IMR-90 (cell line): ENCODE results near the gene PCCA. TPM values are rescaled to one million over a fixed set of nuclear protein-coding genes. Genes with fewer than 3 reads are reported as not detected.

ENCODE experiments used
- ATAC-seq: fragments of 200-7000 bp; cut with Tn5 transposase; 2 replicates; pipeline ENCODE4 v1.9.1; 2020; ENCODE audit warnings: low read depth, mild to moderate bottlenecking, moderate library complexity
- BruUV-seq: library from RNA; stranded (reverse); fragments of 400-500 nt; replicated peaks from 2 replicates; lab custom pipeline; 2021; lab: Mats Ljungman, UMichigan
- CTCF ChIA-PET: fragments of 300-600 bp; formaldehyde crosslinking; extraction: SDS; loops from one replicate; lab custom pipeline; 2021; ENCODE audit warnings: antibody characterized with exemption; lab: Yijun Ruan, JAX
- POLR2A ChIA-PET: fragments of 300-600 bp; sonication (Branson Sonifier 250); formaldehyde crosslinking; loops from one replicate; lab custom pipeline; 2022; ENCODE audit warnings: antibody characterized with exemption; ENCODE audit not compliant: unreplicated experiment; lab: Charles Lee
- DNase-seq: peaks from one replicate; pipeline ENCODE4 v3.0.0; 2013
- H2AFZ ChIP-seq: replicated peaks from 2 replicates; pipeline ENCODE3; 2013; ENCODE audit warnings: low read length, mild to moderate bottlenecking; ENCODE audit not compliant: poor library complexity
- H2AK5ac ChIP-seq: 2 replicates; pipeline ENCODE4 v1.6.1; 2013; ENCODE audit warnings: low read depth, low read length, inconsistent platforms
- H2AK9ac ChIP-seq: replicated peaks from 2 replicates; pipeline ENCODE3; 2013; ENCODE audit warnings: mild to moderate bottlenecking, low read depth, low read length, moderate library complexity; ENCODE audit not compliant: poor library complexity
- H2BK120ac ChIP-seq: 2 replicates; pipeline ENCODE4 v1.6.1; 2013; ENCODE audit warnings: low read depth, low read length, inconsistent platforms
- H2BK15ac ChIP-seq: 3 replicates; pipeline ENCODE4 v1.6.1; 2013; ENCODE audit warnings: low read depth, low read length, inconsistent platforms
- H2BK20ac ChIP-seq: 2 replicates; pipeline ENCODE4 v1.6.1; 2013; ENCODE audit warnings: low read depth, mild to moderate bottlenecking, inconsistent platforms, low read length, moderate library complexity
- H2BK5ac ChIP-seq: 2 replicates; pipeline ENCODE4 v1.6.1; 2013; ENCODE audit warnings: mild to moderate bottlenecking, low read depth, low read length, inconsistent platforms; ENCODE audit not compliant: poor library complexity, severe bottlenecking
- H3K14ac ChIP-seq: replicated peaks from 2 replicates; pipeline ENCODE4 v1.6.1; 2013; ENCODE audit warnings: low read depth, low read length, inconsistent platforms
- H3K18ac ChIP-seq: 2 replicates; pipeline ENCODE4 v1.6.1; 2013; ENCODE audit warnings: low read depth, low read length, control low read depth
- H3K23ac ChIP-seq: 2 replicates; pipeline ENCODE4 v1.6.1; 2013; ENCODE audit warnings: low read depth, low read length, inconsistent platforms
- H3K27ac ChIP-seq: 2 replicates; pipeline ENCODE4 v1.5.1; 2013; ENCODE audit warnings: mild to moderate bottlenecking, control low read depth, low read length; ENCODE audit not compliant: insufficient read depth
- H3K27me3 ChIP-seq: 2 replicates; pipeline ENCODE4 v1.6.1; 2013; ENCODE audit warnings: low read length; ENCODE audit not compliant: control insufficient read depth, insufficient read depth
- H3K36me3 ChIP-seq: 2 replicates; pipeline ENCODE4 v1.6.1; 2013; ENCODE audit warnings: low read length, mixed read lengths; ENCODE audit not compliant: control insufficient read depth, insufficient read depth
- H3K4ac ChIP-seq: 2 replicates; pipeline ENCODE4 v1.6.1; 2013; ENCODE audit warnings: low read depth, low read length, inconsistent platforms
- H3K4me1 ChIP-seq: 2 replicates; pipeline ENCODE4 v1.6.1; 2013; ENCODE audit warnings: low read length, mixed read lengths; ENCODE audit not compliant: control insufficient read depth, insufficient read depth
- H3K4me2 ChIP-seq: 2 replicates; pipeline ENCODE4 v1.6.1; 2013; ENCODE audit warnings: low read depth, mild to moderate bottlenecking, control low read depth, low read length, moderate library complexity
- H3K4me3 ChIP-seq: 2 replicates; pipeline ENCODE4 v1.5.1; 2013; ENCODE audit warnings: low read depth, mild to moderate bottlenecking, control low read depth, low read length, moderate library complexity; ENCODE audit not compliant: insufficient read depth
- H3K56ac ChIP-seq: 2 replicates; pipeline ENCODE4 v1.6.1; 2013; ENCODE audit warnings: low read length, inconsistent platforms; ENCODE audit not compliant: insufficient read depth; ENCODE audit errors: extremely low read depth
- H3K79me1 ChIP-seq, 2 experiments: 2 replicates each; pipeline ENCODE4 v1.6.1; 2013; ENCODE audit warnings: low read length in 2 of 2, inconsistent platforms in 1 of 2, low read depth in 1 of 2
- H3K9ac ChIP-seq: 2 replicates; pipeline ENCODE4 v1.6.1; 2013; ENCODE audit warnings: low read depth, low read length, control low read depth
- H3K9me1 ChIP-seq: 2 replicates; pipeline ENCODE4 v1.6.1; 2013; ENCODE audit warnings: low read length, inconsistent platforms; ENCODE audit not compliant: insufficient read depth
- H3K9me3 ChIP-seq: 2 replicates; pipeline ENCODE4 v1.6.1; 2013; ENCODE audit warnings: low read length; ENCODE audit not compliant: control insufficient read depth, insufficient read depth
- H4K20me1 ChIP-seq: 2 replicates; pipeline ENCODE4 v1.6.1; 2013; ENCODE audit warnings: low read length, inconsistent platforms; ENCODE audit not compliant: insufficient read depth
- H4K5ac ChIP-seq: 2 replicates; pipeline ENCODE4 v1.6.1; 2013; ENCODE audit warnings: mild to moderate bottlenecking, low read depth, low read length, control low read depth
- H4K8ac ChIP-seq, 2 experiments: 2 replicates each; pipeline ENCODE4 v1.6.1; 2013; ENCODE audit warnings: low read depth in 2 of 2, low read length in 2 of 2, control low read depth in 1 of 2, inconsistent platforms in 1 of 2
- H4K91ac ChIP-seq: 2 replicates; pipeline ENCODE4 v1.6.1; 2013; ENCODE audit warnings: low read depth, low read length, inconsistent platforms; ENCODE audit not compliant: insufficient read depth
- BHLHE40 ChIP-seq: fragments of 150-350 bp; IDR thresholded peaks from 2 replicates; pipeline ENCODE4 v1.6.1; 2016; ENCODE audit warnings: mild to moderate bottlenecking, low read depth, low read length
- CEBPB ChIP-seq: IDR thresholded peaks from 2 replicates; pipeline ENCODE4 v1.6.1; 2012; ENCODE audit warnings: low read depth, low read length, improper control_type of control experiment
- CHD1 ChIP-seq: IDR thresholded peaks from 2 replicates; pipeline ENCODE4 v1.6.1; 2012; ENCODE audit warnings: low read depth, low read length, improper control_type of control experiment
- FOS ChIP-seq: fragments of 150-350 bp; IDR thresholded peaks from 2 replicates; pipeline ENCODE4 v1.6.1; 2016; ENCODE audit warnings: low read depth, low read length
- MAZ ChIP-seq: IDR thresholded peaks from 2 replicates; pipeline ENCODE4 v1.6.1; 2012; ENCODE audit warnings: low read depth, mild to moderate bottlenecking, low read length, improper control_type of control experiment, moderate library complexity, borderline replicate concordance
- MXI1 ChIP-seq: IDR thresholded peaks from 2 replicates; pipeline ENCODE4 v1.6.1; 2012; ENCODE audit warnings: low read depth, mild to moderate bottlenecking, low read length, moderate library complexity, borderline replicate concordance
- NFE2L2 ChIP-seq: fragments of 150-350 bp; IDR thresholded peaks from 2 replicates; pipeline ENCODE4 v1.6.1; 2016; ENCODE audit warnings: low read depth, mild to moderate bottlenecking, low read length
- POLR2A ChIP-seq: IDR thresholded peaks from 2 replicates; pipeline ENCODE4 v1.6.1; 2012; ENCODE audit warnings: mild to moderate bottlenecking, low read depth, low read length
- RAD21 ChIP-seq: IDR thresholded peaks from 2 replicates; pipeline ENCODE4 v1.6.1; 2012; ENCODE audit warnings: low read length, improper control_type of control experiment
- RFX5 ChIP-seq: IDR thresholded peaks from 2 replicates; pipeline ENCODE4 v1.8.0; 2012; ENCODE audit warnings: low read depth, mild to moderate bottlenecking, low read length, moderate library complexity
- SMC3 ChIP-seq: fragments of 150-350 bp; IDR thresholded peaks from 2 replicates; pipeline ENCODE4 v1.6.1; 2016; ENCODE audit warnings: low read depth, mild to moderate bottlenecking, antibody characterized with exemption, low read length, moderate library complexity
- WGBS, 2 experiments: methylation state at CpG; one replicate each; pipeline versions ENCODE4 v1.1.5 to v1.1.7; 2013; ENCODE audit warnings: missing lambda C conversion rate in 2 of 2; ENCODE audit not compliant: insufficient read length in 1 of 2; ENCODE audit errors: extremely low coverage in 2 of 2; 5-methylcytosine and 5-hydroxymethylcytosine counted together
- dilution Hi-C: fragments of 300-500 bp; cut with HindIII; formaldehyde crosslinking; loops from one replicate; pipeline ENCODE4 v1.14.3; 2018; ENCODE audit warnings: low sequenced_read_pairs; ENCODE audit not compliant: unreplicated experiment
- in situ Hi-C: fragments of 300-500 bp; cut with MboI; formaldehyde crosslinking; loops from 3 replicates; pipeline ENCODE4 v1.14.3; 2019; ENCODE audit warnings: low sequenced_read_pairs, inconsistent platforms, mixed read lengths
- intact Hi-C: fragments of 100-400 bp; cut with micrococcal nuclease; formaldehyde crosslinking; loops from 2 replicates; pipeline ENCODE4 v1.10.0; 2022
- polyA plus RNA-seq, 3 experiments: library from polyadenylated mRNA; depleted of rRNA; stranded (reverse); fragments of >200 nt; gene quantifications; 2 replicates each; pipeline ENCODE4 v1.2.3, GENCODE V29; 2012; ENCODE audit warnings: low replicate concordance in 1 of 3
- total RNA-seq: library from RNA; depleted of rRNA; stranded (reverse); fragments of >200 nt; gene quantifications from 2 replicates; pipeline ENCODE4 v1.2.3, GENCODE V29; 2012
- TF ChIP-seq, protein P1 (sequence below): conservative IDR thresholded peaks from 2 replicates; pipeline ENCODE4 v1.5.1; 2012; ENCODE audit warnings: mild to moderate bottlenecking, low read depth, low read length, improper control_type of control experiment
- TF ChIP-seq, protein P2 (sequence below): fragments of 150-350 bp; IDR thresholded peaks from 2 replicates; pipeline ENCODE4 v1.6.1; 2016; ENCODE audit warnings: low read depth, mild to moderate bottlenecking, low read length, moderate library complexity, borderline replicate concordance
- TF ChIP-seq, protein P3 (sequence below): fragments of 150-350 bp; IDR thresholded peaks from 2 replicates; pipeline ENCODE4 v1.6.1; 2017; ENCODE audit warnings: mild to moderate bottlenecking, antibody characterized with exemption, low read length, low read depth

The PCCA gene
- total and polyA plus RNA-seq, 2 of the 4 experiments (the other 2 are of a cell fraction) = 7.6 to 24.0 TPM

DNA sequence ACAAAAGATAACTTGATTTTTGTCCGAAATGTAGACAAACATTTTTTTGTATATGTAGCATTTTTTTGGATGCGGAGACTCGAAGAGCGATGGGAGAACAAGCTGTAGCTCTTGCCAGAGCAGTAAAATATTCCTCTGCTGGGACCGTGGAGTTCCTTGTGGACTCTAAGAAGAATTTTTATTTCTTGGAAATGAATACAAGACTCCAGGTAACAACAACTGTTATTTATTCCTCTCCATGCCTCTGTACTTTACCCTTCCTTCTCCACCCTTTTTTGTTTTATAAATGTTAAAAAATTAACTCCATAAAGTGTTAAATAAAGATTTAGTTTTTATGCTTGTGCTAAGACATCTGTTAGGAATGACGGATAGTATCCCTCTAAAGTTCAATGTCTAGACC lies 184.2 kb downstream of the PCCA start:
- Histone ChIP-seq H2AFZ (no peak overlapping the region), H3K27me3 (no peaks in the 10 kb centered on the region), H2BK120ac (no peak overlapping the region), H3K23ac (no peak overlapping the region), H3K79me1 (peaks cover 0 to 10% of the 10 kb centered on the region in 2 experiments; a peak in 2 of 4 replicates), H3K4me1 (peaks cover 1% of the 10 kb centered on the region; the same call in 1 of the 2 replicates), H3K14ac (no peak overlapping the region), H3K4ac (no peak overlapping the region), H3K18ac (no peak overlapping the region), H3K9me1 (peaks cover 8% of the 10 kb centered on the region; the same call in 1 of the 2 replicates), H2AK9ac (no peak overlapping the region), H2BK15ac (no peak overlapping the region), H3K9me3 (no peaks in the 10 kb centered on the region), H3K4me3 (no peak overlapping the region), H3K9ac (no peak overlapping the region), H2BK20ac (no peak overlapping the region), H3K36me3 (peaks cover 11% of the 10 kb centered on the region; the same call in 1 of the 2 replicates), H4K8ac (no peak overlapping the region), H4K5ac (no peak overlapping the region), H3K56ac (no peak overlapping the region), H4K91ac (no peak overlapping the region), H3K27ac (no peak overlapping the region), H2AK5ac (no peak overlapping the region), H4K20me1 (peaks cover 2% of the 10 kb centered on the region; the same call in 1 of the 2 replicates), H3K4me2 (no peak overlapping the region), H2BK5ac (no peak overlapping the region)
- no TSS peak for BruUV-seq
- POLR2A ChIA-PET = no interaction called here
- ATAC-seq (no peak), DNase-seq (no peak)
- WGBS, 2 experiments = 93% methylated on average over 3 of the region's 6 CpGs; no CpG with 5 or more reads in 1 of the 2 experiments
- TF ChIP-seq RFX5 = no peak
- TF ChIP-seq, protein P1, sequence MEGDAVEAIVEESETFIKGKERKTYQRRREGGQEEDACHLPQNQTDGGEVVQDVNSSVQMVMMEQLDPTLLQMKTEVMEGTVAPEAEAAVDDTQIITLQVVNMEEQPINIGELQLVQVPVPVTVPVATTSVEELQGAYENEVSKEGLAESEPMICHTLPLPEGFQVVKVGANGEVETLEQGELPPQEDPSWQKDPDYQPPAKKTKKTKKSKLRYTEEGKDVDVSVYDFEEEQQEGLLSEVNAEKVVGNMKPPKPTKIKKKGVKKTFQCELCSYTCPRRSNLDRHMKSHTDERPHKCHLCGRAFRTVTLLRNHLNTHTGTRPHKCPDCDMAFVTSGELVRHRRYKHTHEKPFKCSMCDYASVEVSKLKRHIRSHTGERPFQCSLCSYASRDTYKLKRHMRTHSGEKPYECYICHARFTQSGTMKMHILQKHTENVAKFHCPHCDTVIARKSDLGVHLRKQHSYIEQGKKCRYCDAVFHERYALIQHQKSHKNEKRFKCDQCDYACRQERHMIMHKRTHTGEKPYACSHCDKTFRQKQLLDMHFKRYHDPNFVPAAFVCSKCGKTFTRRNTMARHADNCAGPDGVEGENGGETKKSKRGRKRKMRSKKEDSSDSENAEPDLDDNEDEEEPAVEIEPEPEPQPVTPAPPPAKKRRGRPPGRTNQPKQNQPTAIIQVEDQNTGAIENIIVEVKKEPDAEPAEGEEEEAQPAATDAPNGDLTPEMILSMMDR = no peak
- TF ChIP-seq FOS = no peak
- TF ChIP-seq, protein P2, sequence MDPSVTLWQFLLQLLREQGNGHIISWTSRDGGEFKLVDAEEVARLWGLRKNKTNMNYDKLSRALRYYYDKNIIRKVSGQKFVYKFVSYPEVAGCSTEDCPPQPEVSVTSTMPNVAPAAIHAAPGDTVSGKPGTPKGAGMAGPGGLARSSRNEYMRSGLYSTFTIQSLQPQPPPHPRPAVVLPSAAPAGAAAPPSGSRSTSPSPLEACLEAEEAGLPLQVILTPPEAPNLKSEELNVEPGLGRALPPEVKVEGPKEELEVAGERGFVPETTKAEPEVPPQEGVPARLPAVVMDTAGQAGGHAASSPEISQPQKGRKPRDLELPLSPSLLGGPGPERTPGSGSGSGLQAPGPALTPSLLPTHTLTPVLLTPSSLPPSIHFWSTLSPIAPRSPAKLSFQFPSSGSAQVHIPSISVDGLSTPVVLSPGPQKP = no peak
- TF ChIP-seq NFE2L2 = no peak
- TF ChIP-seq CEBPB = no peak
- no peak for TF ChIP-seq CHD1
- no peak for TF ChIP-seq POLR2A
- TF ChIP-seq BHLHE40 = no peak
- no peak for TF ChIP-seq RAD21
- TF ChIP-seq, protein P3, sequence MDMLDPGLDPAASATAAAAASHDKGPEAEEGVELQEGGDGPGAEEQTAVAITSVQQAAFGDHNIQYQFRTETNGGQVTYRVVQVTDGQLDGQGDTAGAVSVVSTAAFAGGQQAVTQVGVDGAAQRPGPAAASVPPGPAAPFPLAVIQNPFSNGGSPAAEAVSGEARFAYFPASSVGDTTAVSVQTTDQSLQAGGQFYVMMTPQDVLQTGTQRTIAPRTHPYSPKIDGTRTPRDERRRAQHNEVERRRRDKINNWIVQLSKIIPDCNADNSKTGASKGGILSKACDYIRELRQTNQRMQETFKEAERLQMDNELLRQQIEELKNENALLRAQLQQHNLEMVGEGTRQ = no peak
- TF ChIP-seq MAZ = no peak
- no peak for TF ChIP-seq SMC3
- TF ChIP-seq MXI1 = no peak
- dilution Hi-C loops (no loop called here), in situ Hi-C loops (no loop called here), intact Hi-C loops (no loop called here)
- CTCF ChIA-PET = no interaction called here
